ENCODE data around the gene DAPK1.
A peak's percentile ranks its signal among the peaks of the same experiment; 100 is the strongest.

Gene DAPK1

GRCh38 chr9:87516926-87517290, 19.2 kb downstream of the DAPK1 start:
- no peak for DNase-seq (ENCODE audit: low read depth in 2 of 3, low spot score in 2 of 3)

GRCh38 chr9:87517732-87518131, 20.1 kb downstream of the DAPK1 start:
- no peak for DNase-seq (ENCODE audit: low read depth in 2 of 3, low spot score in 2 of 3)

DNA sequence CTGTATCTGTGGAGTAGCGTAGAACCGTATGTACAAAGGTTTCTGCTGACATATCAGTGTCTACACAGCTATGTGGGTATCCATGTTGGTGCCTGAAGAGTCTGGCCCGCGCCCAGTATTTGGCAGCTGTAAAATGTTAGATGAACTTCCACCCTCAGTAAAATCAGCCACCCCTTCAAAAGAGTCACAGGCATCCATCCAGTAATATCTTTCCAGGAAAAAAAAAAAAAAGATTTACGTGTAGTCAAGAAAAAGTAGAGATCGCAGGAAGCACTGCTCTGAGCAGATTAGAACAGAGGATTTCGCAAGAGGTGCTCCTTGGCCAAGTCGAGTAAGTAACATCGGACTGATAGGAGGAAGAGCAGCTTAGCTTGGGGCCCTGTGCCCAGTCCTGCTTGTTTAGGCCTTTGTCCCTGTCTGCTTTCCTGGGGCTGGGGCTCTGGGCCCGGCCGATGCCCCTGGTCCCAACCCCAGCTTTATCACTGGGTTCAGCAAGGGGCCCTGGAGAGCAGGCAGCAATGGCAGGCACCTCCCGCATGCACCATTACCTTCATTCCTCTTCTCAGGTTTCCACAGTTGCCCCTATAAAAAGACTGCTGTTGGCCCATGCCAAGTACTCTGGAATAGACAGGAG, 21.2 kb downstream of the DAPK1 start:
- no peak for DNase-seq (ENCODE audit: low read depth in 2 of 3, low spot score in 2 of 3)

DNA sequence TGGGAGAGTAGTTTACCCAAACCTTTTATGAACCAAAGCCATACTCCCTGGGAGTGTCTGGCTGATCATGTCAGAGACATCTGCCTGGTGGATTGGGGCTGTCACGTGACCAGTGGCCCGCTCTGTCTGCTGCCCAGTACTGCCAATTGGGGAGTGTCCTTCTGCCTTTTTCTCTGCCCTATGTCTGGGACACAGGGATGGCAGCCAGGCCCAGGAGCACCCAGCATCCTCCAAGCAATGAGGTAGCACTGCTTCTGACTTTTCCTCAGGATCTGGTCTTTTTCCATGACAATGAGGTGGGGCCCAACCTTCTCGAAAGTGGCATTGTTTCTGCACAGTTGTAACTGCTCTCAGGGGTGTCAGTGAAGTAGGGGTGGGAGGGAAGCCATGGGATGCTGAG, 21.8 kb downstream of the DAPK1 start:
- DNase-seq (ENCODE audit: low read depth in 2 of 3, low spot score in 2 of 3): no peak

DNA sequence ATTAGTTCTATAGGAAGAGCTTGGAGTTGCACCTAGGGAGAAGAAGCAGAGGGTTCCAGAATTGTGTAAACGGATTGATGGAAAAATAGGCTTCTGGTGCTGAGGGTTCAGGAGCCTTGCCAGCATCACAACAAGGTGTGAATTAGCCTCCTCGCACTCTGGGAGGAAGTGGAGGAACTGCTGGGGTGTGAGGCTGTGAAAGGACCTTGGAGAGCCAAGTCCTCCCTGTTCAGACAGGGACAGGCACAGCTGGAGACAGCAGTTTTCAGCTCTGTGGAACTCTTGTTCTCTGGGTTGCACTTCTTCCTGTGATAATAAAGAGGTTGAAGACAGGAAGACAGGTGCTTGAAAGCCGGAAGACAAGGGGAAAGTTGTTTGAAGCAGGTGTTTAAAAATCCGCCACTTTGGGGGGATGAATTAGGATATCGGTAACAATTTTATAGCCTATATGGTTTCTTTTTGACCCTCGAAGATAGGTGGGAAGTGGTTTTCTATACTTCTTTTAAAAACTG, 22.6 kb downstream of the DAPK1 start:
- DNase-seq (ENCODE audit: low read depth in 2 of 3, low spot score in 2 of 3): no peak

DNA sequence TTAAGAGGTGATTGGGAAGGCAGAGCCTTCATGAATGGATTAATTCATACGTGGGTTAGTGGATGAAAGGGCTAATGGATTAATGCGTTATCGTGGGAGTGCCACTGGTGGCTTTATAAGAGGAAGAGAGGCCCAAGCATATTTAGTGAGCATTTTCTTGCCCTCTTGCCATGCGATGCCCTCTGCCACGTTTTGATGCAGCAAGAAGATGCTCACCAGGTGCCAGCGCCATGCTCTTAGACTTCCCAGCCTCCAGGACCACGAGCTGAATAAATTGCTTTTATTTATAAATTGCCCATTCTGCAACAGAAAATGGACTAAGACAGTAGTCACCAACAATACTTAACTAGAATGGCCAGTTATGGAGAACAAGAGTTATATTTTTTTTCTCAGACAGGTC, 24.2 kb downstream of the DAPK1 start:
- DNase-seq (ENCODE audit: low read depth in 2 of 3, low spot score in 2 of 3): no peak

- no peak for DNase-seq (ENCODE audit: low read depth in 2 of 3, low spot score in 2 of 3)
Measured at GRCh38 chr9:87524061-87524460, 26.4 kb downstream of the DAPK1 start.

DNA sequence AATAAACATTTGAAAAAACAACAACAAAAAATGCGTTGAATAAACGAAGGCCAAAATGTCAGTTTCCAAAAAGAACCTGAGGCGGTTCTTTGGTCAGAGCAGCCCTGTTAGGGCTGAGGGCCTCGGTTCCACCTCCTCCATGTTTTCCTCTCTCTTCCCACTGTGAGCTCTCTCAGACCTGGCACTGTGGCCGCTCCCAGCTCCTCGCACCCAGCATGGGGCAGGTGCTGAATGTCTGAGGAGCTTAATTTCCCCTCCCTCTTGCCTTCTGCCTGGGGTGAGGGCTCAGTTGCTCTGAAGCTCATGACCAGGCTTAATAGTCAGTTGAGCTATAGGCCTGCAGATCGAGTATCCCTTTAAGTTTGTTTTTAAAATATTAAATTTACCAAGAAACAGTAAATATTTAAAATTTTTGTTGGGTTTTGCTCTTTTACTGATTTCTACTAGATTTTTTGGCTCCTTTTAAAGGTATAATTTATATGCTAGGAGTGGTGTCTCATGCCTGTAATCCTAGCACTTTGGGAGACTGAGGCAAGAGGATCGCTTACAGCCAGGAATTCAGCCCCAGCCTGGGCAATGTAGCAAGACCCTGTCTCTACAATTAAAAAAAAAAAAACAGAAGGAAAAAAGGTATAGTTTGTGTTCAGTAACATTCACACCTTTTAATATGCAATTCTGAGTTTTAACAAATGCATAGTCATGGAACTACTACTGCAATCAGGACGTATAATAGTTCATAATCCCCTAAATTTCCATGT, 28.1 kb downstream of the DAPK1 start:
- no peak for DNase-seq (ENCODE audit: low read depth in 2 of 3, low spot score in 2 of 3)

- no peak for DNase-seq (ENCODE audit: low read depth in 2 of 3, low spot score in 2 of 3)
Measured at GRCh38 chr9:87527211-87527916, 29.7 kb downstream of the DAPK1 start.

DNA sequence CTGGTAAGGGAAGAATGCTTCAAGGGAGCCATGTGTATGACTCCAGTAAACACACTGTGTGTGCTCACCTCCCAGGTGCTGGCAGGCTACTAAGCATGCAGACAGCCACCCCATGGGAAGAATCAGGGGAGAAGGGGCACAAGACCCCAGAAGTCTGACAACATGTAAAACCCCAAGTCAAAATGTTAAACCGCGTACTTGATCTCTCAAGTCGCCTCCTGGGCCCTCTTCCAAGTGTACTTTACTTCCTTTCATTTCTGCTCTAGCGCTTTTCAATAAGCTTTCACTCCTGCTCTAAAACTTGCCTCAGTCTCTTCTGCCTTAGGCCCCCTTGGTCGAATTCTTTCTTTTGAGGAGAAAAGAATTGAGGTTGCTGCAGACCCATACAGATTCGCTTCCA, 31.3 kb downstream of the DAPK1 start:
- no peak for DNase-seq (ENCODE audit: low read depth in 2 of 3, low spot score in 2 of 3)

DNA sequence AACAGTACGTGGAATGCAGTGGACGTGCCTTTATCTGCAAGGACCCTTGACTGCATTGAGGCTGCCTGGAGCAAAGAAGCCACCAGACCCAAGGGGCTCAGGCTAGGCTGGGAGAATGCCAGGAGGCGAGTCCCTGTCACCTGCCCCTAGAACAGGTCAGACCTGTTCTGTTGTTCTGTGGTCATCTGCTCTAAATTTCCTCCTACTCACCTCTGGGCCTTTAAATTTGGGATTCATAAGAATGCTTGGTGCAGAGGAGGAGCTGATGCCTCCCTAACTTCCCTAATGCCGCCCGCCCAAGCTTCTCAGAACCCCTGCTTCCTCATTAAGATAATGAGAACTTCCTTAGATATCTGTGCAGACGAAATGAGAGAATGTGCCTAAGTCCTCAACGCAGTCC, 32.0 kb downstream of the DAPK1 start:
- DNase-seq (ENCODE audit: low read depth in 2 of 3, low spot score in 2 of 3): no peak

GRCh38 chr9:87530716-87531115, 33.0 kb downstream of the DAPK1 start:
- no peak for DNase-seq (ENCODE audit: low read depth in 2 of 3, low spot score in 2 of 3)

- DNase-seq (ENCODE audit: low read depth in 2 of 3, low spot score in 2 of 3): no peak
Measured at GRCh38 chr9:87531370-87532295, 34.0 kb downstream of the DAPK1 start.

DNA sequence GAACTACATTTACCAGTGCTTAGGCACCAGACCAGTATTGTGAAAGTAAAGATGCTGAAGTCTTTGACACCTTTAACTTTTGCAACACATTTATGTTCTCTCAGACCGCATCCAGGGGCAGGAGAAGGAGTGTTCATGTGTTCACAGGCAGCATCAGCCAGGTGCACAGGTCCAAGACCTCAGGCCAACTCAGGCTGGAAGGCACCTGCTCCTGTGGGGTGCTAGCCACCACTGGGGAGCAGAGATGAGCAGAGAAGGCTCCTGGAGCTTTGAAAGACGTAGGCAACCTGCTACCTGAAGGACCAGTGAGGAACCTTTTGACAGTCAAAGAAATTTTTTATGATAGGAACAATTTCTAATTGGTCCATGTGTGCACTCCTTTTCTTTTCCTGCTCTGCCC, 35.6 kb downstream of the DAPK1 start:
- no peak for DNase-seq (ENCODE audit: low read depth in 2 of 3, low spot score in 2 of 3)

GRCh38 chr9:87534036-87534435, 36.4 kb downstream of the DAPK1 start:
- DNase-seq (ENCODE audit: low read depth in 2 of 3, low spot score in 2 of 3): no peak

DNA sequence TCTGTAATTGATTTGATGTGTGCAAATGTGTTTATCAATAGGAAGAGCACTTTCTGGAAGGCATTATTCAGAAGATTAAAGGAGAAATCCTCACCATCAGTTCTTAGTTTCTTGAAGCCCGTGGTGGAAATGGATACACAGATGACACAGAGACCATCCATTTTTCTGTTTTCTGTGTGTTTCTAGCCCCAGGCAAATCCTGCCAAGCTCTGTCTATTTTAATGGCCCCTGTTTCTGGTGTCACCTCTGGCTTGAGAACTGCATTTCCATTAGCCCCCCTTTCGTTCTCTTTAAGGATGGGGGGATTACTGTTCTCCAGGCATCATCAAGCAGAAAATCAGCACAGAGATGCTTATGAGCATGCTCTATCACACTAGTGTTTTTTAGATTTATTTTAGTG, 37.3 kb downstream of the DAPK1 start:
- no peak for DNase-seq (ENCODE audit: low read depth in 2 of 3, low spot score in 2 of 3)

DNA sequence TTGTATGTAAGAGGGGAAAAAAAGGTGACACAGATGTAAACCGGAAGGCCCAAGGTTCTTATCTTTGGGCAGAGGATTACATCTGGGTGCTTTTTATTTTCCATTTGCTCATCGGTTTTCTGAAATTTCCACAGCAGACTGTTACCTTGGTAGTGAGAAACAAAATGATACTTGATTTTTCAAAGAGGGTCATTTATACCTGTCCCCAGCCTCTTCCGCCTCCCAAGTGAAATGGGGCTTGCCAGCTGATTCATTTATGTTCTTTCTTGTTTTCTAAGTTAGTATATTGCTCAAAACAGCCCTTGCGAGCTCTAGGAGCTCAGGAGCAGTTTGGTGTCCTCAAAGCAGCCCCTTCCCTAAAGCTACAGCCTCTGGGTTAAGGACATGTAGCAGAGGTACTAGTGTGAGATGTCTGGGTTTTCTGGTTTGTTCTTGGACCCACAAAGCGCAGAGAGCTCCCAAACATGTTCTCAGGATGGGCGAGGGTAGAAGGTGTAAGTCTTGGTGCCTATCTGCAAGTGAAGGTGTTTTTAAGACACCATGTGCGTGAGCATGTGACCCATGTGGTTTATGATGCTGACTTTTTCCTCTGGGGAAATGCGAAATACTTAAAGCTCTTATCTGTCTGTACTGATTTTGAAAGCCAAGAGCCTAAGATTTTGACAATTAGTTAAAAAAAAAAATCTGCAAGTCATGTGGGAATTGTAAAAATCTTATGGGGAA, 38.3 kb downstream of the DAPK1 start:
- DNase-seq (ENCODE audit: low read depth in 2 of 3, low spot score in 2 of 3): peak in 2 of 3 experiments; percentile 8 to 11

- DNase-seq (ENCODE audit: low read depth in 2 of 3, low spot score in 2 of 3): no peak
Measured at GRCh38 chr9:87537625-87538024, 40.0 kb downstream of the DAPK1 start.

- DNase-seq (ENCODE audit: low read depth in 2 of 3, low spot score in 2 of 3): no peak
Measured at GRCh38 chr9:87540444-87541105, 42.9 kb downstream of the DAPK1 start.

DNA sequence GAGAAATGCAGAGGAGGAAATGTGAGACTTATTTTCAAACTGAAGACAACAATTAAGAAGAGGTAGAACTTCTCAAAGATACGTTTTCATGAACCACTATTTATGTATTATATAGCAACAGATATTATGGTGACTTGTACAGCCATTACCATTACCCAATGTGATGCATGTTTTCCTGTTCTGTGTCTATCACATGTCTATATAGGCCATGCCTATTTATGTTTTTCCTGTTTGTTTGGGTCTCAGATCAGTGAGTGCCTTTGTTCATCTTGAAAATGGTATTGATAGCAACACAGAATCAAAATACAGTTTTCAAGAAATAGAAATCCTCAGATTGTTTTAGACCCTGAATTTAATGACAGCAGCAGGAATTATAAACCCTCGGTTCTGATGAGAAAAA, 44.0 kb downstream of the DAPK1 start:
- DNase-seq (ENCODE audit: low read depth in 2 of 3, low spot score in 2 of 3): no peak
